Measurements from ENCODE around the gene GPR183. TPM values are rescaled to one million over a fixed set of nuclear protein-coding genes. Genes with fewer than 3 reads are reported as not detected.

The GPR183 gene
- total and polyA plus RNA-seq, 10 of the 15 experiments (the other 5 are each of a cell fraction or from before 2014, with no cell fraction given): 134 to 669 (median 225) TPM

DNA sequence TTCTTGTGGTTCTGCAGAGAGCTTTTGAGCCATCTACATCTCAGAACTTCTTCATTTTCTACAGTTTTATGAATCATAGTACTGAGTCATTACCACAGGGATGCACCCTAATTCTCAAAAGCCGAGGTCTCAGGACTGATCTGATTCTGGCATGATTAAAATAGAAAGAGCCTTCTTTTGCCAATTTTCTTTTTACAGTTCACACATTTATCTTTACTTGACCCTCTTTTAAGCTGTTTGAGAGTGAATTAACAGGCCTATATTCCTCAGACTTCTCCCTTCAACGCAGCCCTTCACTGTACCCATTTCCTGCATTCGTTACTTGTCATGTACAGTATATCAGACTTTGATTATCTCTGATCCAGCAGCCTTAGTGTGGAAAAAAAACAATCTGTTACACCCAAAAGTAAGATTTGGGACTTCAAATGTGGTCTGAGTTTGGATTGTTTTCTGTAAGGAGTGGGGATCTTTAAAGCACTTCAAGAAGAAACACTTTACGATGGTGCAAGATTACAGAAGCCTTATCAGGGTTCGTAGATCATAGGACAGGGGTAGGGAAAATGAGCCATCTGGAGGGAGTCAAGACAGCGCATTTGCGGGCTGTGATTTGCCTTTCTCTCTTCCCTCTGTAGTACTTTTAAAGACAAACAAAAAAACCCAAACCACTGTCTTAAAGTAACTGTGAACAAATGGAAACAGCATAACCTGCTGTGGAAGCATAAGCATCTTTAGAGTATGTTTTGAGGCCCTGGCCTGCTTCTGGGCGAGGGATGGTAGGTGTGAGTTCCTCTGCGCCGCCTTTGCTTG lies 15.3 kb upstream of the GPR183 start:
- RAD21 ChIA-PET (ENCODE audit: unreplicated experiment): interaction anchor here (1.0 to 5.4 kb wide), 23 partner anchors 11 to 114 kb away, joined by 3 to 56 read pairs (median 6); partner anchors contain the start of gene GPR183
- DNase-seq (ENCODE audit: low read depth, low spot score) (peak; percentile 85), ATAC-seq (peak; percentile 92), FAIRE-seq (peak; percentile 94)
- CTCF ChIA-PET: interaction anchor here (0.7 to 2.4 kb wide), 15 partner anchors 10 to 184 kb away, joined by 3 to 14 read pairs (median 4); no protein-coding TSS in a partner anchor
- POLR2A ChIA-PET: interaction anchor here (0.9 to 4.7 kb wide), 11 partner anchors 8 to 54 kb away, joined by 3 to 29 read pairs (median 5); partner anchors contain the start of gene GPR183
- Histone ChIP-seq H3K4me2 (ENCODE audit: control insufficient read depth, insufficient read depth) (peak overlapping the region; percentile 56), H3K27me3 (replicated peaks in 1 of 2; ENCODE audit: control insufficient read depth in 2 of 2, insufficient read depth in 2 of 2, low read length in 1 of 2) (no peaks in the 10 kb centered on the region), H3K36me3 (ENCODE audit: control insufficient read depth in 2 of 2, insufficient read depth in 2 of 2, low read length in 1 of 2) (no peaks in the 10 kb centered on the region; a peak in 1 of 4 replicates), H3K9ac (ENCODE audit: control insufficient read depth, insufficient read depth, low read length) (peak overlapping the region; percentile 59), H3K79me2 (ENCODE audit: control insufficient read depth, insufficient read depth, low read length) (peaks cover 6% of the 10 kb centered on the region), H3K4me1 (ENCODE audit: control insufficient read depth, insufficient read depth, low read length) (peaks cover 53% of the 10 kb centered on the region), H4K20me1 (ENCODE audit: control insufficient read depth, insufficient read depth) (no peaks in the 10 kb centered on the region), H3K9me3 (replicated peaks; ENCODE audit: control insufficient read depth, insufficient read depth, low read length) (no peaks in the 10 kb centered on the region), H2AFZ (ENCODE audit: control insufficient read depth, low read depth, low read length) (peak overlapping the region; percentile 1), H3K27ac (ENCODE audit: control insufficient read depth, insufficient read depth) (peak overlapping the region; percentile 85), H3K4me3 (peak overlapping the region; percentile 49)
- TSS peak; percentile 36 for BruUV-seq (replicated peaks)
- 24% methylated on average over 10 of the region's 10 CpGs for WGBS (ENCODE audit: insufficient coverage, insufficient replicate concordance, low lambda C conversion rate, missing lambda C conversion rate)
- in situ Hi-C loops (cut with MboI): no loop called here
- intact Hi-C loops (cut with micrococcal nuclease; ENCODE audit: unreplicated experiment): loop anchor here (1.0 kb wide), 3 partner anchors 15 to 65 kb away; partner anchors contain the start of gene GPR183
- SMC1A ChIA-PET (ENCODE audit: uncharacterized antibody, unreplicated experiment): interaction anchor here (0.7 to 5.8 kb wide), 21 partner anchors 7 to 114 kb away, joined by 3 to 84 read pairs (median 8); partner anchors contain the start of gene GPR183
- TF ChIP-seq, protein P1, sequence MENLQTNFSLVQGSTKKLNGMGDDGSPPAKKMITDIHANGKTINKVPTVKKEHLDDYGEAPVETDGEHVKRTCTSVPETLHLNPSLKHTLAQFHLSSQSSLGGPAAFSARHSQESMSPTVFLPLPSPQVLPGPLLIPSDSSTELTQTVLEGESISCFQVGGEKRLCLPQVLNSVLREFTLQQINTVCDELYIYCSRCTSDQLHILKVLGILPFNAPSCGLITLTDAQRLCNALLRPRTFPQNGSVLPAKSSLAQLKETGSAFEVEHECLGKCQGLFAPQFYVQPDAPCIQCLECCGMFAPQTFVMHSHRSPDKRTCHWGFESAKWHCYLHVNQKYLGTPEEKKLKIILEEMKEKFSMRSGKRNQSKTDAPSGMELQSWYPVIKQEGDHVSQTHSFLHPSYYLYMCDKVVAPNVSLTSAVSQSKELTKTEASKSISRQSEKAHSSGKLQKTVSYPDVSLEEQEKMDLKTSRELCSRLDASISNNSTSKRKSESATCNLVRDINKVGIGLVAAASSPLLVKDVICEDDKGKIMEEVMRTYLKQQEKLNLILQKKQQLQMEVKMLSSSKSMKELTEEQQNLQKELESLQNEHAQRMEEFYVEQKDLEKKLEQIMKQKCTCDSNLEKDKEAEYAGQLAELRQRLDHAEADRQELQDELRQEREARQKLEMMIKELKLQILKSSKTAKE (IDR thresholded peaks at IDR 0.05; ENCODE audit: low read depth, poor library complexity, severe bottlenecking): peak; percentile 88
- no peak for TF ChIP-seq PAX8 (IDR thresholded peaks at IDR 0.05)
- peak in 1 of 2 experiments; percentile 80; a peak in 1 of 4 replicates for TF ChIP-seq SRF (IDR thresholded peaks at IDR 0.05; ENCODE audit: low read depth in 2 of 2, low read length in 2 of 2)
- no peak for TF ChIP-seq LARP7 (IDR thresholded peaks at IDR 0.05)
- peak; percentile 99 for TF ChIP-seq RUNX3 (IDR thresholded peaks at IDR 0.05; ENCODE audit: low read length)
- peak; percentile 51; a peak in 2 of 4 replicates for TF ChIP-seq BHLHE40 (IDR thresholded peaks at IDR 0.05; ENCODE audit: borderline replicate concordance in 1 of 2, low read depth in 2 of 2, low read length in 1 of 2)
- peak; percentile 92 for TF ChIP-seq CREM (IDR thresholded peaks at IDR 0.05; ENCODE audit: low read depth)
- TF ChIP-seq MYC (IDR thresholded peaks at IDR 0.05; ENCODE audit: insufficient read depth, insufficient read length, insufficient replicate concordance, low read length, severe bottlenecking): no peak
- peak; percentile 75 for TF ChIP-seq IKZF1 (conservative IDR thresholded peaks at IDR 0.05)
- peak; percentile 78 for TF ChIP-seq NR2F1 (conservative IDR thresholded peaks at IDR 0.05)
- peak; percentile 21; the same call in 1 of the 2 replicates for TF ChIP-seq RAD21 (IDR thresholded peaks at IDR 0.05; ENCODE audit: insufficient read depth, low read depth, low read length)
- peak; percentile 99 for TF ChIP-seq BCL11A (IDR thresholded peaks at IDR 0.05; ENCODE audit: low read depth, low read length)
- TF ChIP-seq JUNB (IDR thresholded peaks at IDR 0.05): peak; percentile 100
- peak; percentile 100 for TF ChIP-seq NFIC (IDR thresholded peaks at IDR 0.05; ENCODE audit: low read depth, low read length)
- TF ChIP-seq MXI1 (IDR thresholded peaks at IDR 0.05; ENCODE audit: low read depth, low read length): peak; percentile 40; the same call in 1 of the 2 replicates
- TF ChIP-seq ZNF217 (IDR thresholded peaks at IDR 0.05): peak; percentile 93
- no peak for TF ChIP-seq NR2C2 (IDR thresholded peaks at IDR 0.05; ENCODE audit: borderline replicate concordance, control insufficient read depth, insufficient read length, low read depth)
- TF ChIP-seq, protein P2, sequence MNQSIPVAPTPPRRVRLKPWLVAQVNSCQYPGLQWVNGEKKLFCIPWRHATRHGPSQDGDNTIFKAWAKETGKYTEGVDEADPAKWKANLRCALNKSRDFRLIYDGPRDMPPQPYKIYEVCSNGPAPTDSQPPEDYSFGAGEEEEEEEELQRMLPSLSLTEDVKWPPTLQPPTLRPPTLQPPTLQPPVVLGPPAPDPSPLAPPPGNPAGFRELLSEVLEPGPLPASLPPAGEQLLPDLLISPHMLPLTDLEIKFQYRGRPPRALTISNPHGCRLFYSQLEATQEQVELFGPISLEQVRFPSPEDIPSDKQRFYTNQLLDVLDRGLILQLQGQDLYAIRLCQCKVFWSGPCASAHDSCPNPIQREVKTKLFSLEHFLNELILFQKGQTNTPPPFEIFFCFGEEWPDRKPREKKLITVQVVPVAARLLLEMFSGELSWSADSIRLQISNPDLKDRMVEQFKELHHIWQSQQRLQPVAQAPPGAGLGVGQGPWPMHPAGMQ (IDR thresholded peaks at IDR 0.05; ENCODE audit: borderline replicate concordance): no peak
- no peak for TF ChIP-seq YY1 (IDR thresholded peaks at IDR 0.05; ENCODE audit: low read depth, low read length)
- 0 out of 2 replicates have a peak, but pooled peaks have one; percentile 15 for TF ChIP-seq RAD51 (IDR thresholded peaks at IDR 0.05)
- TF ChIP-seq MTA3 (IDR thresholded peaks at IDR 0.05; ENCODE audit: borderline replicate concordance, low read length): peak; percentile 85; the same call in 1 of the 2 replicates

All from GM12878 (cell line).